ENCODE data around the gene TNXB.
A peak's percentile ranks its signal among the peaks of the same experiment; 100 is the strongest.

The TNXB gene

GRCh38 chr6:32137454-32137853, 28.3 kb upstream of the TNXB start:
- TF ChIP-seq, protein P1, sequence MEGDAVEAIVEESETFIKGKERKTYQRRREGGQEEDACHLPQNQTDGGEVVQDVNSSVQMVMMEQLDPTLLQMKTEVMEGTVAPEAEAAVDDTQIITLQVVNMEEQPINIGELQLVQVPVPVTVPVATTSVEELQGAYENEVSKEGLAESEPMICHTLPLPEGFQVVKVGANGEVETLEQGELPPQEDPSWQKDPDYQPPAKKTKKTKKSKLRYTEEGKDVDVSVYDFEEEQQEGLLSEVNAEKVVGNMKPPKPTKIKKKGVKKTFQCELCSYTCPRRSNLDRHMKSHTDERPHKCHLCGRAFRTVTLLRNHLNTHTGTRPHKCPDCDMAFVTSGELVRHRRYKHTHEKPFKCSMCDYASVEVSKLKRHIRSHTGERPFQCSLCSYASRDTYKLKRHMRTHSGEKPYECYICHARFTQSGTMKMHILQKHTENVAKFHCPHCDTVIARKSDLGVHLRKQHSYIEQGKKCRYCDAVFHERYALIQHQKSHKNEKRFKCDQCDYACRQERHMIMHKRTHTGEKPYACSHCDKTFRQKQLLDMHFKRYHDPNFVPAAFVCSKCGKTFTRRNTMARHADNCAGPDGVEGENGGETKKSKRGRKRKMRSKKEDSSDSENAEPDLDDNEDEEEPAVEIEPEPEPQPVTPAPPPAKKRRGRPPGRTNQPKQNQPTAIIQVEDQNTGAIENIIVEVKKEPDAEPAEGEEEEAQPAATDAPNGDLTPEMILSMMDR (IDR thresholded peaks at IDR 0.05; ENCODE audit: low read depth, low read length), result no peak

GRCh38 chr6:32133786-32134185, 24.6 kb upstream of the TNXB start:
- no peak overlapping the region for H3K4me3 ChIP-seq (ENCODE audit: low read depth, low read length)
- TF ChIP-seq, protein P1 (IDR thresholded peaks at IDR 0.05; ENCODE audit: low read depth, low read length), result no peak

More at GRCh38 chr6:32137454-32137853, 28.3 kb upstream of the TNXB start:
- no peak overlapping the region for H3K4me3 ChIP-seq (ENCODE audit: low read depth, low read length)

GRCh38 chr6:32132110-32132509, 23.0 kb upstream of the TNXB start:
- no peak overlapping the region for H3K4me3 ChIP-seq (ENCODE audit: low read depth, low read length)
- TF ChIP-seq, protein P1 (IDR thresholded peaks at IDR 0.05; ENCODE audit: low read depth, low read length), result no peak

GRCh38 chr6:32131439-32131948, 22.4 kb upstream of the TNXB start:
- TF ChIP-seq, protein P1 (IDR thresholded peaks at IDR 0.05; ENCODE audit: low read depth, low read length), result no peak
- H3K4me3 ChIP-seq (ENCODE audit: low read depth, low read length), result no peak overlapping the region

- TF ChIP-seq, protein P1 (IDR thresholded peaks at IDR 0.05; ENCODE audit: low read depth, low read length), result no peak
- H3K4me3 ChIP-seq (ENCODE audit: low read depth, low read length), result peak overlapping the region; percentile 74
Measured at GRCh38 chr6:32129297-32130088, 20.4 kb upstream of the TNXB start.

DNA sequence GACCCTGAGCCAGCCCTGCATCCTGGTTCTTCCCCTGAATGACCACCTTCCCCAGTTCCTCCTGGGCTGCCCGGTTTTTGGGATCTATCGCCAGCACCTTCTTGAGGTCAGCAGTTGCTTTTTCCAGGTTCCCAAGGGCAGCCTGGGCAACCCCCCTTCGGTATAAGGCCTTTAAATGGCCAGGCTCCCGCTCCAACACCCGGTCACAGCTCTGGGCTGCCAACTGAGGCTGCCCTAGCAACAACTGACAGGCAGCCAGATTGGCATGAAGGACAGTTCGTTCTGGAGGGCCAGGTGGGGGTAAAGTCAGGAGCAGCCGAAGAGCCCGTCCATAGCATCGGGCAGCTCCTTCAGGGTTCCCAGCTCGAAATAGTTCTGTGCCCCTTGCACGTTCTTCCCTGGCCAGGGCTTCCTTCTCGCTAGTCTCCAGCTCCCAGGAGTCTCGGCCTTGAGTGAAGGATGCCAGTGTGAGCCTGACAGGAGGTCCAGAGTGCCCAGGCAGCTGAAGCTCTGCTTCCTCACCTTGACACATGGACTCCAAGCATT, 19.7 kb upstream of the TNXB start:
- TF ChIP-seq, protein P1 (IDR thresholded peaks at IDR 0.05; ENCODE audit: low read depth, low read length), result no peak
- H3K4me3 ChIP-seq (ENCODE audit: low read depth, low read length), result peak overlapping the region; percentile 74; the same call in 1 of the 2 replicates

All from WI38 (cell line).